Measurements from ENCODE around the gene MAP3K10. TPM values are rescaled to one million over a fixed set of nuclear protein-coding genes. Genes with fewer than 3 reads are reported as not detected.

Gene MAP3K10
- total and polyA plus RNA-seq, 7 experiments from 2014 or later: 0.09 to 31.5 (median 22.5) TPM

DNA sequence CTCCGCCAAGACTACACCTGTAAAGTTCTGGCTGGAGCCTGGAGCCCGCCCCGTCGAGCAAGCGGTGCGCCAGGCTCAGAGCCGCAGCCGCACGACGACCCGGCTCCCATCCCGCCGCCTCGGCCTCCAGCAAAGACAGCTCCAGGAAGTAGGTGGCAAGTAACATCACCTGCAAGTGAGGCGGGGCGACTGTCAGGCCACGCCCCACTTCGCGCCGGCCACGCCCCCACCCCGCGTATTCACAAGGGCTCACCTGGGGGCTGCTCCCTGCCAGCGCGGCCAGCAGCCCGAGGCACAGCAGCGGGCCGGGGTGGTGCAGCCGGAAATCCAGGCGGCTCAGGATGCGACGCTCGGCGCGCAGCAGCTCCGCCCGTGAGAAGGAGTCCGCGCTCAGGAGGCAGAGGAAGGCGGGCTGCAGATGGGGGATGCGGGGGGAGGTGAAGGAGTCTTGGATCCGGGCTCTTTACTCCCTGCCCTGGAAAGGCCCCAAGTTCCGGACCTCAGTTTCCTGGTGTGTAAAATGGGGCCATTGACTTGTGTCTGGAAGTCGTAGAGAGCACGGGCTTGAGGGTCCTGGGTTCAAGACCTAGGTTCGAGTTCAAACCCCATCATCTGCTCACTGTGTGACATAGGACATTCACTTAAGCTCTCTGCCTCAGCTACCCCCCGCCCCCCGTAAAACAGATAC, 32.1 kb downstream of the MAP3K10 start:
- CTCF ChIA-PET: interaction anchor here (1.0 to 1.5 kb wide), 2 partner anchors 43 to 83 kb away, joined by 3 to 13 read pairs; no protein-coding TSS in a partner anchor
- H3K4me3 ChIP-seq (ENCODE audit: low read length): no peak overlapping the region

GRCh38 chr19:40224342-40225150, 33.3 kb downstream of the MAP3K10 start:
- intact Hi-C loops (cut with micrococcal nuclease): loop anchor here in 1 of 2 donors (10.0 kb wide), 1 partner anchor 250 kb away; the partner anchor contains the start of gene PSMC4
- POLR2A ChIA-PET: interaction anchor here (0.7 kb wide), 1 partner anchor 547 kb away, joined by 3 read pairs; no protein-coding TSS in a partner anchor

More for the DNA sequence above, 32.1 kb downstream of the MAP3K10 start:
- Histone ChIP-seq H3K9me3 (ENCODE audit: control insufficient read depth in 2 of 3, low read length in 3 of 3) (no peaks in the 10 kb centered on the region), H3K27me3 (ENCODE audit: control insufficient read depth in 2 of 2, insufficient read depth in 2 of 2, low read length in 2 of 2) (peaks cover 13 to 28% of the 10 kb centered on the region in 2 donors), H3K27ac (ENCODE audit: low read depth, low read length) (no peak overlapping the region), H3K36me3 (ENCODE audit: control insufficient read depth in 2 of 3, insufficient read depth in 3 of 3, low read length in 3 of 3) (no peaks in the 10 kb centered on the region), H3K4me1 (ENCODE audit: control insufficient read depth in 2 of 2, insufficient read depth in 2 of 2, low read length in 2 of 2) (peaks cover 4 to 18% of the 10 kb centered on the region in 2 donors)
- H3K36me3 Mint-ChIP-seq: peaks cover 3 to 11% (median 7%) of the 10 kb centered on the region in 5 donors
- POLR2A ChIA-PET: no interaction called here
- intact Hi-C loops (cut with micrococcal nuclease): loop anchor here in 1 of 2 donors (2.0 to 10.0 kb wide), 2 partner anchors 62 to 248 kb away; partner anchors contain the start of genes AKT2 and PSMC4
- peaks cover 0 to 10% (median 6%) of the 10 kb centered on the region in 11 donors for H3K9me3 Mint-ChIP-seq
- DNase-seq (peak in 7 of 9 donors; percentile 23 to 51 (median 46)), ATAC-seq (peak; percentile 22)
- peaks cover 12 to 30% (median 24%) of the 10 kb centered on the region in 7 donors for H3K4me1 Mint-ChIP-seq
- peaks cover 49 to 75% (median 59%) of the 10 kb centered on the region in 5 donors for H3K27me3 Mint-ChIP-seq
- no peak overlapping the region for H3K27ac Mint-ChIP-seq
- H3K4me3 Mint-ChIP-seq: peak overlapping the region in 6 of 10 donors; percentile 16 to 71 (median 32)

DNA sequence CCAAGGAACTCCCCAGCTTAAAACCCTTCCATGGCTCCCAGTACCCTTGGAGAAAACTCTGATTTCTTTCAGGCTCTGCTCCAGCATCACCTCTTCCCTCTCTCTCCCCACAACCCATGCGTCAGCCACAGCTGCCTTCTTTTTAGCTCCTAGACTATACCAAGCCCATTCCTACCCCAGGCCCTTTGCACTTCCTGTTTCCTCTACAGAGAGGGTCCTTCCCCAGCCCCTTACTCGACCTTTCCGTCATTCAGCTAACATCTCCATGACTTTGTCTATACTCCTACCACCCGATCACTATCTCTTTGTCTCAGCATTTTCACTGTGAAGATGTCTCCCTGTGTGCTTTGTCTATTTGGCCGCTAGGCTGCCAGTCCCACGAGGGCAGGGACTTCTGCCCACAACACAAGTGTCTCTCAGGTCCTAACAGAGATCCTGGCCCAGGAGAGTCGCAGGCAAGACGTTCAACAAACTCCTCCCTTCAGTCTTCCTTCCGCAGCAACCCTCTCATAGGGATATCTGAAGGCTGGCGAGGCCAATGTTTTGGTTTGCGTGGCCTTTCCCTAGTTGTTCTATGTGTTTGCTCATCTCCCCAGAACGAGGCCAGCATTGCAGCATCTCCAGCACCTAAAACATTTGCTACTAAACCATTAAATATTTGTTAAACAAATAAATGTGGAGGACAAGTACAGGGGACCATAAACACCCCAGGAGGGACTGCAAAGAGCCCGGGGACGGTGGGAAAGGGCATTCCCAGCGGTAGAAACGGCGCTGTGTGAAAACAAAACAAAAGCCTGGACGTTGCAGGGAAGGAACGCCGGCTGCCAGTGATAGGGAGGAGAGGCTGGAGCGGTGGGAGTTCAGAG, 34.4 kb downstream of the MAP3K10 start:
- H3K27me3 Mint-ChIP-seq: peaks cover 29 to 53% (median 36%) of the 10 kb centered on the region in 5 donors
- DNase-seq: no peak
- no peaks in the 10 kb centered on the region for H3K9me3 ChIP-seq (ENCODE audit: control insufficient read depth in 2 of 3, low read length in 3 of 3)
- H3K4me3 Mint-ChIP-seq: peak overlapping the region in 9 of 10 donors; percentile 28 to 79 (median 58)
- H3K4me1 Mint-ChIP-seq: peaks cover 18 to 42% (median 26%) of the 10 kb centered on the region in 7 donors
- H3K9me3 Mint-ChIP-seq: peaks cover 0 to 10% (median 6%) of the 10 kb centered on the region in 11 donors
- H3K4me3 ChIP-seq (ENCODE audit: low read length): no peak overlapping the region
- no peaks in the 10 kb centered on the region for H3K36me3 ChIP-seq (ENCODE audit: control insufficient read depth in 2 of 3, insufficient read depth in 3 of 3, low read length in 3 of 3)
- H3K27ac ChIP-seq (ENCODE audit: low read depth, low read length): no peak overlapping the region
- peaks cover 13 to 17% of the 10 kb centered on the region in 2 donors for H3K27me3 ChIP-seq (ENCODE audit: control insufficient read depth in 2 of 2, insufficient read depth in 2 of 2, low read length in 2 of 2)
- POLR2A ChIA-PET: interaction anchor here (0.7 kb wide), 1 partner anchor 548 kb away, joined by 3 read pairs; no protein-coding TSS in a partner anchor
- CTCF ChIA-PET: no interaction called here
- intact Hi-C loops (cut with micrococcal nuclease): loop anchor here in 1 of 2 donors (10.0 kb wide), 1 partner anchor 251 kb away; the partner anchor contains the start of gene PSMC4
- peak overlapping the region in 2 of 9 donors; percentile 30 to 39 for H3K27ac Mint-ChIP-seq
- H3K36me3 Mint-ChIP-seq: peaks cover 3 to 11% (median 7%) of the 10 kb centered on the region in 5 donors
- ATAC-seq: no peak
- peaks cover 4 to 18% of the 10 kb centered on the region in 2 donors for H3K4me1 ChIP-seq (ENCODE audit: control insufficient read depth in 2 of 2, insufficient read depth in 2 of 2, low read length in 2 of 2)

More at GRCh38 chr19:40224342-40225150, 33.3 kb downstream of the MAP3K10 start:
- no peak overlapping the region for H3K27ac Mint-ChIP-seq
- no peak for DNase-seq
- H3K27me3 Mint-ChIP-seq: peaks cover 39 to 63% (median 46%) of the 10 kb centered on the region in 5 donors
- H3K27ac ChIP-seq (ENCODE audit: low read depth, low read length): no peak overlapping the region
- no peak for ATAC-seq
- H3K4me1 ChIP-seq (ENCODE audit: control insufficient read depth in 2 of 2, insufficient read depth in 2 of 2, low read length in 2 of 2): peaks cover 4 to 18% of the 10 kb centered on the region in 2 donors
- H3K9me3 ChIP-seq (ENCODE audit: control insufficient read depth in 2 of 3, low read length in 3 of 3): no peaks in the 10 kb centered on the region
- no peaks in the 10 kb centered on the region for H3K36me3 ChIP-seq (ENCODE audit: control insufficient read depth in 2 of 3, insufficient read depth in 3 of 3, low read length in 3 of 3)
- peaks cover 0 to 10% (median 6%) of the 10 kb centered on the region in 11 donors for H3K9me3 Mint-ChIP-seq
- H3K4me1 Mint-ChIP-seq: peaks cover 14 to 37% (median 25%) of the 10 kb centered on the region in 7 donors
- peak overlapping the region in 4 of 10 donors; percentile 21 to 79 (median 50) for H3K4me3 Mint-ChIP-seq
- peaks cover 13 to 24% of the 10 kb centered on the region in 2 donors for H3K27me3 ChIP-seq (ENCODE audit: control insufficient read depth in 2 of 2, insufficient read depth in 2 of 2, low read length in 2 of 2)
- H3K36me3 Mint-ChIP-seq: peaks cover 3 to 11% (median 7%) of the 10 kb centered on the region in 5 donors
- H3K4me3 ChIP-seq (ENCODE audit: low read length): no peak overlapping the region
- CTCF ChIA-PET: no interaction called here

- POLR2A ChIA-PET: interaction anchor here (0.6 to 0.7 kb wide), 2 partner anchors 11 to 26 kb away, joined by 3 read pairs; no protein-coding TSS in a partner anchor
- H3K4me1 ChIP-seq (ENCODE audit: control insufficient read depth in 2 of 2, insufficient read depth in 2 of 2, low read length in 2 of 2): peaks cover 4 to 11% of the 10 kb centered on the region in 2 donors
- H3K4me3 ChIP-seq (ENCODE audit: low read length): no peak overlapping the region
- CTCF ChIA-PET: interaction anchor here (2.3 kb wide), 1 partner anchor 89 kb away, joined by 6 read pairs; no protein-coding TSS in a partner anchor
- peaks cover 13 to 17% of the 10 kb centered on the region in 2 donors for H3K27me3 ChIP-seq (ENCODE audit: control insufficient read depth in 2 of 2, insufficient read depth in 2 of 2, low read length in 2 of 2)
- H3K36me3 ChIP-seq (ENCODE audit: control insufficient read depth in 2 of 3, insufficient read depth in 3 of 3, low read length in 3 of 3): peaks cover 0 to 8% (median 0%) of the 10 kb centered on the region in 3 experiments
- H3K27ac ChIP-seq (ENCODE audit: low read depth, low read length): no peak overlapping the region
- DNase-seq: no peak
- H3K9me3 ChIP-seq (ENCODE audit: control insufficient read depth in 2 of 3, low read length in 3 of 3): no peaks in the 10 kb centered on the region
- Mint-ChIP-seq H3K4me1 (peaks cover 12 to 36% (median 20%) of the 10 kb centered on the region in 7 donors), H3K27me3 (peaks cover 22 to 45% (median 27%) of the 10 kb centered on the region in 5 donors), H3K27ac (peak overlapping the region in 1 of 9 donors; percentile 19), H3K9me3 (peaks cover 0 to 6% (median 2%) of the 10 kb centered on the region in 11 donors), H3K4me3 (no peak overlapping the region), H3K36me3 (peaks cover 3 to 8% (median 5%) of the 10 kb centered on the region in 5 donors)
- intact Hi-C loops (cut with micrococcal nuclease): loop anchor here in 1 of 2 donors (10.0 kb wide), 1 partner anchor 254 kb away; the partner anchor contains the start of gene PSMC4
- ATAC-seq: no peak
These were observed 37.1 kb downstream of the MAP3K10 start for GRCh38 chr19:40228346-40228745.

- peaks cover 4 to 11% of the 10 kb centered on the region in 2 donors for H3K4me1 ChIP-seq (ENCODE audit: control insufficient read depth in 2 of 2, insufficient read depth in 2 of 2, low read length in 2 of 2)
- no peak overlapping the region for H3K4me3 Mint-ChIP-seq
These were observed 37.6 kb downstream of the MAP3K10 start for GRCh38 chr19:40228863-40229262.

More at GRCh38 chr19:40228863-40229262, 37.6 kb downstream of the MAP3K10 start:
- Histone ChIP-seq H3K36me3 (ENCODE audit: control insufficient read depth in 2 of 3, insufficient read depth in 3 of 3, low read length in 3 of 3) (peaks cover 0 to 13% (median 0%) of the 10 kb centered on the region in 3 experiments), H3K27ac (ENCODE audit: low read depth, low read length) (no peak overlapping the region), H3K27me3 (ENCODE audit: control insufficient read depth in 2 of 2, insufficient read depth in 2 of 2, low read length in 2 of 2) (peaks cover 13 to 17% of the 10 kb centered on the region in 2 donors), H3K4me3 (ENCODE audit: low read length) (no peak overlapping the region), H3K9me3 (ENCODE audit: control insufficient read depth in 2 of 3, low read length in 3 of 3) (no peaks in the 10 kb centered on the region)
- Mint-ChIP-seq H3K4me1 (peaks cover 12 to 36% (median 20%) of the 10 kb centered on the region in 7 donors), H3K9me3 (peaks cover 0 to 6% (median 2%) of the 10 kb centered on the region in 11 donors), H3K27ac (peak overlapping the region in 3 of 9 donors; percentile 28 to 78 (median 41)), H3K36me3 (peaks cover 3 to 8% (median 5%) of the 10 kb centered on the region in 5 donors), H3K27me3 (peaks cover 22 to 41% (median 23%) of the 10 kb centered on the region in 5 donors)
- DNase-seq (no peak), ATAC-seq (no peak)
- POLR2A ChIA-PET: interaction anchor here (0.6 to 0.7 kb wide), 3 partner anchors 10 to 99 kb away, joined by 3 to 5 read pairs (median 4); partner anchors contain the start of gene TTC9B
- CTCF ChIA-PET: interaction anchor here (0.7 kb wide), 1 partner anchor 90 kb away, joined by 5 read pairs; no protein-coding TSS in a partner anchor
- intact Hi-C loops (cut with micrococcal nuclease): loop anchor here in 1 of 2 donors (10.0 kb wide), 1 partner anchor 254 kb away; the partner anchor contains the start of gene PSMC4
